Muscle layer of duodenum (tissue), 2 donors: ENCODE data around the gene GNAT2.
A peak's percentile ranks its signal among the peaks of the same experiment; 100 is the strongest.

Source experiments
- H3K27ac ChIP-seq: one replicate; pipeline ENCODE4 v1.7.0; 2013; ENCODE audit warnings: mild to moderate bottlenecking, low read length
- H3K27me3 ChIP-seq: one replicate; pipeline ENCODE4 v1.7.0; 2013; ENCODE audit warnings: low read depth, mild to moderate bottlenecking, control low read depth, low read length
- H3K36me3 ChIP-seq, 2 donors: one replicate each; pipeline ENCODE4 v1.7.0; 2013; ENCODE audit warnings: low read length in 2 of 2, control low read depth in 1 of 2, mild to moderate bottlenecking in 1 of 2; ENCODE audit not compliant: insufficient read depth in 2 of 2, control insufficient read depth in 1 of 2
- H3K4me1 ChIP-seq, 2 donors: one replicate each; pipeline ENCODE4 v1.7.0; 2013; ENCODE audit warnings: low read length in 2 of 2, mild to moderate bottlenecking in 2 of 2, control low read depth in 1 of 2, moderate library complexity in 1 of 2; ENCODE audit not compliant: insufficient read depth in 2 of 2, control insufficient read depth in 1 of 2
- H3K4me3 ChIP-seq, 2 donors: one replicate each; pipeline ENCODE4 v1.7.0; 2013; ENCODE audit warnings: low read length in 2 of 2, low read depth in 1 of 2, mild to moderate bottlenecking in 1 of 2
- H3K9me3 ChIP-seq, 2 donors: one replicate each; pipeline ENCODE4 v1.7.0; 2013; ENCODE audit warnings: low read length in 2 of 2, control low read depth in 1 of 2, mild to moderate bottlenecking in 1 of 2; ENCODE audit not compliant: control insufficient read depth in 1 of 2
- donor health status: healthy.

The GNAT2 gene

DNA sequence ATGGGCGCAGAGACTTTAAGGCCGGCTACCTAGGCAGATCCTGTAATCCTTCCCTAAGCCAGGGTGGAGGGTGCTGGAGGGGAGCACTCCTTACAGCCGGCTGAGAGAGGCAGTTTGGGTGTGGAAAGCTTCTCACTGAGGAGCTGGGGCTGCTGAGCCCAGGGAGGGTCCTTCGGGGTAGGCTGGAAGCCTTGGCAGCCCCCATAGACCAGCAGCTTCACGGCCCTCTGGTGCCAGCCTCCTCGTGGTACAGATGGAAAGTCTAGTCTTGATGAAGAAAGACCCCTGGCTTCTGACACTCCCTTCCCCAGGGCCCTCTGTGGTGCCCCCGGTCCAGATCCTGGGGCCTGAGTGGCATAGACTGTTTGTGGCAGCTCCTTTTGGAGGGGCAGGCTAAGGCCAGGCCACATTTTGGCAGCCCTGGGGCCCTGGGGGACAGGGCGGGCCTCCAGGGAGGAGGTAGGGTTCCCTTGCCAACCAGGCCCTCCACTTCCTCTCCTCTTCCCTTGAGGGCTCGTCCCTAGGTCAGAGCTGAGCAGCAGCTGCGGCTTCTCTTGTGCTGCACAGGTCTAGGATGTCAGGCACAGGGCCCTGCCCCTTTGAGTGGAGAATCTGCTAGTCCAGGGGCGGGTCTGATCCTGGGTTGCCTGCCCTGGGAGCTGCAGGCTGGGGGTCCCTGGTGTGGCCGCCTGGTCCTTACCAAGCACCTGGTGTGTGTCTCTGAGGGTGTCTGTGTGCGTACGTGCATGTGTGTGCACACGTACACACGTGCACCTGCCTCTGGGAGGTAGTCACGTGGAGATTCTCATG is 5.0 kb upstream of the GNAT2 start:
- H3K27ac ChIP-seq = no peak overlapping the region
- H3K36me3 ChIP-seq = peaks cover 33 to 37% of the 10 kb centered on the region in 2 donors
- H3K4me1 ChIP-seq = peaks cover 14 to 47% of the 10 kb centered on the region in 2 donors
- H3K27me3 ChIP-seq = no peaks in the 10 kb centered on the region
- H3K4me3 ChIP-seq = no peak overlapping the region
- H3K9me3 ChIP-seq = no peaks in the 10 kb centered on the region

DNA sequence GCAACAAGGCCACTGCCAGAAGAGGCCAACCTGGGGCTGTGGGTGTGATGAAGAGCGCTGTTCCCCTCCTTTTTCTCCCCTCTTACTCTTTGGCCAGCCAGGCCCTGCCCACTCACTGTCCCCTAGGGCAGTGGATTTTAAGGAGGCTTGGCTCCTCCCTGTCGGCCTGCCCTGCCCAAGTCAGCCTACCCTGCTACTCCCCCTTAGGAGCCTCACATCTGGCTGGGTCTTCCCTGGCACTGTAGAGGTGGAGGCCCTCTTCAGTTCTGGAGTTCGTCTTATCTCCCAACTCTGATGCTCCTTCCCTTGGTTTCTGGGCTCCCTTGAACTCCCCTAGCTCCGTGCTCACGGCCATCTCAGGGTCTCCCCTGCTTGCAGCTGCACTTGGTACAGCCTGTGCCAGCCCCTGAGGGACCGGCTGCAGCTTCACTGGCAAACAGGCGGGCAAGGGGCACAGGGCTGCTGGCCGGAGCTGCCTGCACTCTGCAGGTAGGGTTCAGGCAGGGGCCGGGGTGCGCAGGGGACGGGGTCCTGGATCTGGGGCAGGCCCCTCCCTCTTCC is 4.3 kb upstream of the GNAT2 start:
- Histone ChIP-seq H3K36me3 (peaks cover 26 to 31% of the 10 kb centered on the region in 2 donors), H3K27me3 (no peaks in the 10 kb centered on the region), H3K9me3 (no peaks in the 10 kb centered on the region), H3K4me3 (peak overlapping the region in 1 of 2 donors; percentile 22), H3K4me1 (peaks cover 14 to 54% of the 10 kb centered on the region in 2 donors), H3K27ac (no peak overlapping the region)

DNA sequence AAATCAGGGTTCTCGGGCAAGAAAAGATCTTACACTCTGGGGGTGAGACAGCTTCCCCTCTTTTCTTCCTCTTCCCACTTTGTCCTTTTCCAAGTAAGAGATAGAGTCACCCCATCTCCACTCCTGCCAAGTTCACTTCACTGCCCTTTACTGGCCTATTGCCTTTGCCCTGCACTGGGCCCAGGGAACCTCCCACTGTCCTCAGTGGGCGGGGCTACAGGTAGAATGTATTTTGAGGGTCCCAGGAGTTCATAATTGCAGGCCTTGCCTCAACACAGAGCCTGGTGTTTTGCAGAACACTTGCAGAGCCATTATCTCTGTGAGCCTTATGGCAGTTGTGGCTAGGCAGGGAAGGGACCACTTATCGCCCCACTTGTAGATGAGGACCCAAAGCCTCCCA is 3.5 kb upstream of the GNAT2 start:
- Histone ChIP-seq H3K4me1 (peaks cover 14 to 55% of the 10 kb centered on the region in 2 donors), H3K36me3 (peaks cover 19 to 24% of the 10 kb centered on the region in 2 donors), H3K9me3 (no peaks in the 10 kb centered on the region), H3K27ac (no peak overlapping the region), H3K27me3 (no peaks in the 10 kb centered on the region), H3K4me3 (no peak overlapping the region)

DNA sequence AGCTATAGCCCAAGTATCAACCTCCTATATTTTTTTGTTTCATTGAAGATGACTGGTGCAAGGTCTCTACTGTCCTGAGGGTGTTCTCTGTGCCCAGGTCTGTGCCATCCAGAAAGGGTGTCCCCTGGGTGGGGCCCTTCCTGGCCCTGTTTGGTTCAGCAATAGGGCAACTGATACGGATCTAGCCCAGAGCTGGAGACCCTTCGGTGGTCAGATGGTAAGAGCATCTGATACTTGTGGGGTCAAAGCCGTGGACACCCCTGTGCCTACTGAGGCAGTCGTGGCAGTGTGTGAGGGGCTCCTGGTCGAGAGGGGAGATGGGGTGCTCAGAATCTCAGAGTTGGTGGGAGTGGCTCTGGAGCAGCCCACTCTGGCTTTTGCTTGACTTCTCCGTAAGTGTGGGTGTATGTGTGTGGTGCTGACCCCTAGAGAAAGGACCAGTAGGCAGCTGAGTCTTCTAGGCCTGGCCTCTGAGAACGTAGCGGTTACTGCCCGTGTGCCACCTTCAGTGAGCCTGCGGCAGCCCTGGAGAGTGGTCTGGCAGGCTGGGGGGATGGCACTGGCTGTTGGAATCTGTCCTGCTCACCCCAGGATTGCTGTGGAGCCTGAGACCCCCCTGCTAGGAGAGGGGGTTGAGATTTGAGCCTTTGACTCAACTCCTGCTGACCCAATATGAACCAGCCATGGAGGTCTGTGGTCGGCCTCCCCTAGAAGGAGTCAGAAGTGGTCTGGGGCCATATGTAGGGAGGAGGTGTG is 2.9 kb upstream of the GNAT2 start:
- H3K9me3 ChIP-seq = no peaks in the 10 kb centered on the region
- peaks cover 14 to 55% of the 10 kb centered on the region in 2 donors for H3K4me1 ChIP-seq
- peaks cover 15 to 18% of the 10 kb centered on the region in 2 donors for H3K36me3 ChIP-seq
- H3K27me3 ChIP-seq = no peaks in the 10 kb centered on the region
- H3K4me3 ChIP-seq = peak overlapping the region in 1 of 2 donors; percentile 82
- H3K27ac ChIP-seq = no peak overlapping the region

DNA sequence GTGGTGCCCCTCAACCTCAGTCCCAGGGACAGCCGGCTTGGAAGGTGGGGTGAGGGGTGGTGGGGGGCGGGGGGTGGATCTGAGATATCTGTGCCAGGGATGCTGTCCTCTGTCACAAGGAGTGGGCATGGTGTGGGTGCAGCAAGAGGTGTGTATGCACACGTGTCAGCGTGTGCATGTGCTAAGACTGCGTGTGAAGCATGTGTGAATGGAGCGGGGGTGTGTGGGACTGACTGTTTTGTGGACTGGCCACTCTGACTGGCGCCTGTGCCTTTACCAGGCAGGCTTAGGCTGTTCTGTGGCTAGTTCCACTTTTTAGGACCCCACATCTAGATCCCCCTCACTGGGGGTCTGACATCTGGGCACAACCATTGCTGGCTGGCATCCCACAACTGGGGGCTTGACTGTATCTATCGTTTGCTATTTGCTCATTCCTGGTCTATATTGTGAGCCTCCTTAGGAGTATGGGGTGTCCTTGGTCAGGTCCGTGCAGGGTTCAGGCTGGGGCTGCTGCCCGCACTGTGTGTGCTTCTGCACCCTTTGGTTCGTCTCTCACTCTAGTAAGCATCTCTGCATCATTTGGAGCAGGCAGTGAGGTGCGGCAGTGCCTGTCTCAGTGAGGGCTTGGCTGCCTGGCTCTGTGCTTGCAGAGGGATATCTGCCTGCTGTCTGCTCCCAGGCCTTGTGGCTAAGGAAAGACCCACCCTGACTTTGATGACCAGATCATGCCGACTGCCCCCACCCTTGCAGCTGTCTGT is 2.1 kb upstream of the GNAT2 start:
- Histone ChIP-seq H3K27ac (no peak overlapping the region), H3K4me1 (peaks cover 14 to 55% of the 10 kb centered on the region in 2 donors), H3K9me3 (no peaks in the 10 kb centered on the region), H3K4me3 (peak overlapping the region; percentile 82 to 92), H3K27me3 (no peaks in the 10 kb centered on the region), H3K36me3 (peaks cover 8 to 10% of the 10 kb centered on the region in 2 donors)

DNA sequence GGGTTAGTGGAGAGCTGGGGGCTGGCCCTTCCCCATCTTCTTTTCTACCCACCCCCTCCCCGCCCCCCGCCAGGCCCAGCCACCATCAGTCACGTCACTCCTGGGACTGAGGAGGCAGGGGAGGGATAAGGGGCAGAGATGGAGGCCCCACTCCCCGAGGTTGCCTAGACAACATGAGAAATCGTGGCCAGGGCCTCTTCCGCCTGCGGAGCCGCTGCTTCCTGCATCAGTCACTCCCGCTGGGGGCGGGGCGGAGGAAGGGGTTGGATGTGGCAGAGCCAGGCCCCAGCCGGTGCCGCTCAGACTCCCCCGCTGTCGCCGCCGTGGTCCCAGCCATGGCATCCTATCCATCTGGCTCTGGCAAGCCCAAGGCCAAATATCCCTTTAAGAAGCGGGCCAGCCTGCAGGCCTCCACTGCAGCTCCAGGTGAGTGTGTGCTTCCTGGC is 1.4 kb upstream of the GNAT2 start:
- Histone ChIP-seq H3K9me3 (no peaks in the 10 kb centered on the region), H3K36me3 (peaks cover under 1 to 7% of the 10 kb centered on the region in 2 donors), H3K27ac (peak overlapping the region; percentile 93), H3K27me3 (no peaks in the 10 kb centered on the region), H3K4me3 (peak overlapping the region; percentile 82 to 92), H3K4me1 (peaks cover 14 to 55% of the 10 kb centered on the region in 2 donors)

DNA sequence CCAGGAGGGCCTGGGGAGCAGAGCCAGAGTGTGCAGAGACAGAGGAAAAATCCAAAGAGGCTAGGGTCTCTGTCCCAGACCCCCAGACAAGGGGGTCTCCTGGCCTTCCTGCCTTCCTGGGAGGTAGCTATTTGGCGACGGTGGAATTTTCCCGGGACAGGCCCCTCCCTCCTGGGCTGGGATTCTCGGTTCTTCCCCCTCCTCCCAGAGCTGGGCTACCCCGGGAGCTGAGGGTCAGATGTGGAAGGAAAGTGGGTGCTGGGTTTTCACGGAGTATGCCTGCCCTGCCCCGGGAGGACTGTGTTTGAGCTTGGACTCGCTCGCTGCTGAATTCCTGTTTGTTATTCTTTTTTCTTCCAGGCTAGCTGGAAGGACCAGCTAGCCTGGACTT is 980 bp upstream of the GNAT2 start:
- Histone ChIP-seq H3K27me3 (no peaks in the 10 kb centered on the region), H3K9me3 (no peaks in the 10 kb centered on the region), H3K36me3 (peaks cover 0 to 7% of the 10 kb centered on the region in 2 donors), H3K4me1 (peaks cover 14 to 55% of the 10 kb centered on the region in 2 donors), H3K4me3 (peak overlapping the region; percentile 82 to 92), H3K27ac (peak overlapping the region; percentile 93)

DNA sequence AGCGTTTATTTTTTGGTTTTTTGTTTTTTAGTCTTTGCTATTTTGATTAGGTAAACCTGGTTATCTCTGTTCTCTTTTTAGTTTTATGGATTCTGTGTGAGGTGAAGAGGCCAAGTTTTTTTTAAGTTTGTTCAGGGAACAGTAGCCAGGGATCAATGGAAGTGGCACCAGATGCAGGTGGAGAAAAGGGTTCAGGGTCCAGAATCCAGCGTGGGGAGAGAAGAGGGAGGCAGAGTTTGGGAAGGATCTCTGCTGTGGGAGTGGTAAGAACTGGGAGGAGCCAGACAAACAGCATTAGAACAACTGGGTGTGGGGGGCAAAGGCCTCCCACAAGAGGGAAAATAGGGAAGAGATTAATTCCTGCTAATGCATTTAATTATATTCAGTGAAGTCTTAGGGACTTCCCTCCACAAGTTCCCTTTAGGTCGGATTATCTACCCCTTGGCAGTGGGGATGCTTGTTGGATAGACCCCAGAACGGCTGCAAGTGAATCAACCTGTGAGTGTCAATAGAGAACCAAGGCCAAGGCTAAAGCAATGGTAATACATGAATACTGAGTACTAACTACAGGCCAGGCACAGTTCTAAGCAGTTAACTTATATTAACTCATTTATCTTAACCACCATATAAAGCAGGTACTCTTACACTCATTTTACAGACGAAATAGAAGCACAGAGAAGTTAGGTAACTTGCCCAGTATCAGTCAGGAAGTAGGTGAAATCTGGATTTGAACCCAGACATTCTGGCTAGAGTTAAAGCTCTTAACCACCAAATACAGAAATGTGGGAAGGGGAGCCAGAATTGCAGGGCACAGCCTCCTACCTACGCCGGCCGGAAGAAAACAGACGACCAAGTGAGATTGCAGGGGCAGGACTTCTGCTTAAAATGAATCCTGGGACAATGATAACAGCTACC is 498 bp downstream of the GNAT2 start:
- H3K36me3 ChIP-seq = peaks cover 0 to 7% of the 10 kb centered on the region in 2 donors
- peaks cover 17 to 40% of the 10 kb centered on the region in 2 donors for H3K4me1 ChIP-seq
- H3K9me3 ChIP-seq = no peaks in the 10 kb centered on the region
- H3K27ac ChIP-seq = peak overlapping the region; percentile 93
- no peaks in the 10 kb centered on the region for H3K27me3 ChIP-seq
- peak overlapping the region; percentile 82 to 92 for H3K4me3 ChIP-seq

DNA sequence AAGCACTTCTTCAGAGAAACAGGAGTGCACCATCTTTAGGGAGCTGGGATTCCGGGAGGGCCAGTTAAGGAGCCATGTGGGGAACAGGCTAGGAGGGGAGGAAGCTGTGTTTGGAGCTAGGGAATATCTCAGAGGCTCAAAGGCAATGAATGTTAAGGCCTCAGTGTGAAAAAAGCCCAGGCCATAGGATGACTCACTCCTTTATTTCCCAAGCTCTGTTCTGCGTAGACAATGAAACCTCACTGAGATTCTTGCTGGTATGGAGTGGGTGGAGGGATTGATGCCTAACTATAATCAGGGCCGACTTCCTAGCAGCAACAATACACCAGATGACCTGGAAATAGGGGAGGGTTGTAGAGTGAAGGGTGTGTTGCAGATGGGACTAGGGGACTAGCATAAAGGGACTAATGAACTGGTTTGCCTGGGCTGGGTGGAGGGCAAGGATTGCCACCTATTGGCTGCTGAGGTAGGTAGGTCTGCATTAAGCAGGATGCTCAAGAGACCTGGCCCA is 2.1 kb downstream of the GNAT2 start:
- Histone ChIP-seq H3K27me3 (no peaks in the 10 kb centered on the region), H3K9me3 (no peaks in the 10 kb centered on the region), H3K4me3 (no peak overlapping the region), H3K36me3 (peaks cover 0 to 7% of the 10 kb centered on the region in 2 donors), H3K4me1 (peaks cover 12 to 24% of the 10 kb centered on the region in 2 donors), H3K27ac (peak overlapping the region; percentile 62)

DNA sequence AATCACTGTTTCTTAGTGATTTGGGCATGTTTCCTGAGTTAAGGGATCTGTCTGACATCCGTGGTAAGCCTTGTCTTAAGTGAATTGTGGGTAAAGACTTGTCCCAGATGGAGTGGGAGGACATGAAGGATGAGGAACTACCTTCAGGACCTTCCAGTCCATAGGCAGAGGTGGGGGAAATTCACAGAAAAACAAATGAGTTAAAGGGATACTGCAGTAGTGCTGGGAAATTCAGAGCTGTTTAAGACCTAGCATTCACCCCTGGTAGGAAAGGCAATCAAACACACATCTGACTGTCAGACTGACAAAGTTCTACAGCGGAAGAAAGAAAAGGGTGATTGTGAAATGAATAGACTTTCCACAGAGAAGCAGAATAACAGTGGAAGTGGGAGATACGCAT is 3.0 kb downstream of the GNAT2 start:
- peaks cover 3 to 15% of the 10 kb centered on the region in 2 donors for H3K4me1 ChIP-seq
- no peaks in the 10 kb centered on the region for H3K9me3 ChIP-seq
- H3K27me3 ChIP-seq = no peaks in the 10 kb centered on the region
- H3K27ac ChIP-seq = peak overlapping the region; percentile 62
- H3K4me3 ChIP-seq = no peak overlapping the region
- H3K36me3 ChIP-seq = peaks cover 0 to 7% of the 10 kb centered on the region in 2 donors
